ENCODE data around the gene LRP11. TPM values are rescaled to one million over a fixed set of nuclear protein-coding genes. Genes with fewer than 3 reads are reported as not detected.

LRP11 gene
- total and polyA plus RNA-seq, 2 of the 13 experiments (the other 11 are each of a cell fraction or from before 2014, with no cell fraction given) = 32.4 to 48.9 TPM

DNA sequence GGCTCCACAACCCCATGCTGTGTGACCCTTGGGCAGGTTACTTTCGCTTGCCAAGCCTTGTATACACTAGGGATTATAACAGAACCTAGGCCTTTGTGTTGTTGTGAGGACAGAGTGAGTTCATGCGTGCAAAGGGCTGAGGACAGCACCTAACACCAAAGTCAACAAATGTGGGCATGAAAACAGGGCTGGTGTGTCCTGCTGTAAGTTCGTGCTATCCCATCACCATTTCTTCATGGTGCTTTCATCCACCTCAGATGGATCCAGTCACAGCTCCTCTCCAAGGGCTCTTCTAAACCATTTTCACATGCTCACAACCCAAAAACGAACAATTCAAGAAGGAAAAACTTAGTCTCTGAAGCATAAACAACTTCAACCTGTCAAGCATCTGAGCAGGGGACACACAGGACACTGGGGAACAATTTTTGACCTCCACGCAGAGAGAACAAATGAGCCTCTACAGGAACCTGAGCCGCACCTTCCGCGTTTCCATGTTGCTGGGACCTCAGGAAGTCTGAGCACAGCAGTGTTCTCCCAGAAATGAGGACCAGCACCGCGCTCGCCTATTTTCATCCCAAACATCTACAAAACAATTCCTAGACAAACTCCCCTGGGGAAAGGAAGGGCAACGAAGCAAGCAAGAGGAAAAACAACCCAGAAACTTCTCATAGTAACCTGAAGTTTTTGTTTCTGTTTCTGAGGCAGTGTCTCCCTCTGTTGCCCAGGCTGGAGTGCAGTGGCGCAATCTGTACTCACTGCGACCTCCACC, 3.1 kb downstream of the LRP11 start (continued):
- TF ChIP-seq CREM (IDR thresholded peaks at IDR 0.05) (peak; percentile 68), CREM (CRISPR knock-in tag; IDR thresholded peaks at IDR 0.05) (no peak), HNF4G (IDR thresholded peaks at IDR 0.05; ENCODE audit: borderline replicate concordance, low read depth, low read length) (peak; percentile 83; the same call in 1 of the 2 replicates), HNF4G (CRISPR knock-in tag; IDR thresholded peaks at IDR 0.05; ENCODE audit: borderline replicate concordance, low read depth) (no peak), NCOA1 (CRISPR knock-in tag; IDR thresholded peaks at IDR 0.05) (no peak), CAMTA2 (CRISPR knock-in tag; IDR thresholded peaks at IDR 0.05; ENCODE audit: borderline replicate concordance) (no peak), ERF (CRISPR knock-in tag; IDR thresholded peaks at IDR 0.05) (peak; percentile 68; the same call in 1 of the 2 replicates), PHF8 (CRISPR knock-in tag; IDR thresholded peaks at IDR 0.05) (peak; percentile 37; the same call in 1 of the 2 replicates), ZNF354B (CRISPR knock-in tag; IDR thresholded peaks at IDR 0.05) (peak; percentile 97; the same call in 1 of the 2 replicates), ZNF501 (CRISPR knock-in tag; IDR thresholded peaks at IDR 0.05) (peak; percentile 82), STAG1 (CRISPR knock-in tag; IDR thresholded peaks at IDR 0.05) (peak; percentile 70), HNF4A (CRISPR knock-in tag; IDR thresholded peaks at IDR 0.05) (peak; percentile 94), PHF20 (CRISPR knock-in tag; IDR thresholded peaks at IDR 0.05) (0 out of 2 replicates have a peak, but pooled peaks have one; percentile 7), ZSCAN9 (CRISPR knock-in tag; IDR thresholded peaks at IDR 0.05; ENCODE audit: borderline replicate concordance) (no peak; the same call in 1 of the 2 replicates), DMAP1 (CRISPR knock-in tag; IDR thresholded peaks at IDR 0.05) (peak; percentile 52; the same call in 1 of the 2 replicates)
- TF ChIP-seq, protein P1, sequence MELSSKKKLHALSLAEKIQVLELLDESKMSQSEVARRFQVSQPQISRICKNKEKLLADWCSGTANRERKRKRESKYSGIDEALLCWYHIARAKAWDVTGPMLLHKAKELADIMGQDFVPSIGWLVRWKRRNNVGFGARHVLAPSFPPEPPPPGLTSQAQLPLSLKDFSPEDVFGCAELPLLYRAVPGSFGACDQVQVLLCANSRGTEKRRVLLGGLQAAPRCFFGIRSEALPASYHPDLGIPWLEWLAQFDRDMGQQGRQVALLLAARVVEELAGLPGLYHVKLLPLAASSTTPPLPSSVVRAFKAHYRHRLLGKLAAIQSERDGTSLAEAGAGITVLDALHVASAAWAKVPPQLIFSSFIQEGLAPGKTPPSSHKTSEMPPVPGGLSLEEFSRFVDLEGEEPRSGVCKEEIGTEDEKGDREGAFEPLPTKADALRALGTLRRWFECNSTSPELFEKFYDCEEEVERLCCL (CRISPR knock-in tag; IDR thresholded peaks at IDR 0.05; ENCODE audit: borderline replicate concordance) = no peak
- TF ChIP-seq, protein P2, sequence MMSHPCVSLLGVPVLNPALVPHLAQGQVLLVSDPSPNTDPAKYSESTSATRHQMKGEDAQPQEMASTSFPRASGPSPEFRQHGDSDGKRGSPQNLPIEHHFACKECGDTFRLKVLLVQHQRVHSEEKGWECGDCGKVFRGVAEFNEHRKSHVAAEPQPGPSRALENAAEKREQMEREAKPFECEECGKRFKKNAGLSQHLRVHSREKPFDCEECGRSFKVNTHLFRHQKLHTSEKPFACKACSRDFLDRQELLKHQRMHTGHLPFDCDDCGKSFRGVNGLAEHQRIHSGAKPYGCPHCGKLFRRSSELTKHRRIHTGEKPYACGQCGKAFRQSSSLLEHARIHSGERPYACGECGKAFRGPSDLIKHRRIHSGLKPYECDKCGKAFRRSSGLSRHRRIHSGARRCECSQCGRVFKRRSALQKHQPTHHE (CRISPR knock-in tag; IDR thresholded peaks at IDR 0.05; ENCODE audit: borderline replicate concordance) = 0 out of 2 replicates have a peak, but pooled peaks have one; percentile 63
- TF ChIP-seq, protein P3, sequence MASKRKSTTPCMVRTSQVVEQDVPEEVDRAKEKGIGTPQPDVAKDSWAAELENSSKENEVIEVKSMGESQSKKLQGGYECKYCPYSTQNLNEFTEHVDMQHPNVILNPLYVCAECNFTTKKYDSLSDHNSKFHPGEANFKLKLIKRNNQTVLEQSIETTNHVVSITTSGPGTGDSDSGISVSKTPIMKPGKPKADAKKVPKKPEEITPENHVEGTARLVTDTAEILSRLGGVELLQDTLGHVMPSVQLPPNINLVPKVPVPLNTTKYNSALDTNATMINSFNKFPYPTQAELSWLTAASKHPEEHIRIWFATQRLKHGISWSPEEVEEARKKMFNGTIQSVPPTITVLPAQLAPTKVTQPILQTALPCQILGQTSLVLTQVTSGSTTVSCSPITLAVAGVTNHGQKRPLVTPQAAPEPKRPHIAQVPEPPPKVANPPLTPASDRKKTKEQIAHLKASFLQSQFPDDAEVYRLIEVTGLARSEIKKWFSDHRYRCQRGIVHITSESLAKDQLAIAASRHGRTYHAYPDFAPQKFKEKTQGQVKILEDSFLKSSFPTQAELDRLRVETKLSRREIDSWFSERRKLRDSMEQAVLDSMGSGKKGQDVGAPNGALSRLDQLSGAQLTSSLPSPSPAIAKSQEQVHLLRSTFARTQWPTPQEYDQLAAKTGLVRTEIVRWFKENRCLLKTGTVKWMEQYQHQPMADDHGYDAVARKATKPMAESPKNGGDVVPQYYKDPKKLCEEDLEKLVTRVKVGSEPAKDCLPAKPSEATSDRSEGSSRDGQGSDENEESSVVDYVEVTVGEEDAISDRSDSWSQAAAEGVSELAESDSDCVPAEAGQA (IDR thresholded peaks at IDR 0.05; ENCODE audit: low read depth) = 0 out of 2 replicates have a peak, but pooled peaks have one; percentile 43
- TF ChIP-seq, protein P3 (CRISPR knock-in tag; IDR thresholded peaks at IDR 0.05; ENCODE audit: borderline replicate concordance) = no peak
- TF ChIP-seq, protein P4, sequence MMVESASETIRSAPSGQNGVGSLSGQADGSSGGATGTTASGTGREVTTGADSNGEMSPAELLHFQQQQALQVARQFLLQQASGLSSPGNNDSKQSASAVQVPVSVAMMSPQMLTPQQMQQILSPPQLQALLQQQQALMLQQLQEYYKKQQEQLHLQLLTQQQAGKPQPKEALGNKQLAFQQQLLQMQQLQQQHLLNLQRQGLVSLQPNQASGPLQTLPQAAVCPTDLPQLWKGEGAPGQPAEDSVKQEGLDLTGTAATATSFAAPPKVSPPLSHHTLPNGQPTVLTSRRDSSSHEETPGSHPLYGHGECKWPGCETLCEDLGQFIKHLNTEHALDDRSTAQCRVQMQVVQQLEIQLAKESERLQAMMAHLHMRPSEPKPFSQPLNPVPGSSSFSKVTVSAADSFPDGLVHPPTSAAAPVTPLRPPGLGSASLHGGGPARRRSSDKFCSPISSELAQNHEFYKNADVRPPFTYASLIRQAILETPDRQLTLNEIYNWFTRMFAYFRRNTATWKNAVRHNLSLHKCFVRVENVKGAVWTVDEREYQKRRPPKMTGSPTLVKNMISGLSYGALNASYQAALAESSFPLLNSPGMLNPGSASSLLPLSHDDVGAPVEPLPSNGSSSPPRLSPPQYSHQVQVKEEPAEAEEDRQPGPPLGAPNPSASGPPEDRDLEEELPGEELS (CRISPR knock-in tag; IDR thresholded peaks at IDR 0.05) = peak; percentile 95
